ENCODE measurements around the gene ZNF101.

Gene ZNF101

DNA sequence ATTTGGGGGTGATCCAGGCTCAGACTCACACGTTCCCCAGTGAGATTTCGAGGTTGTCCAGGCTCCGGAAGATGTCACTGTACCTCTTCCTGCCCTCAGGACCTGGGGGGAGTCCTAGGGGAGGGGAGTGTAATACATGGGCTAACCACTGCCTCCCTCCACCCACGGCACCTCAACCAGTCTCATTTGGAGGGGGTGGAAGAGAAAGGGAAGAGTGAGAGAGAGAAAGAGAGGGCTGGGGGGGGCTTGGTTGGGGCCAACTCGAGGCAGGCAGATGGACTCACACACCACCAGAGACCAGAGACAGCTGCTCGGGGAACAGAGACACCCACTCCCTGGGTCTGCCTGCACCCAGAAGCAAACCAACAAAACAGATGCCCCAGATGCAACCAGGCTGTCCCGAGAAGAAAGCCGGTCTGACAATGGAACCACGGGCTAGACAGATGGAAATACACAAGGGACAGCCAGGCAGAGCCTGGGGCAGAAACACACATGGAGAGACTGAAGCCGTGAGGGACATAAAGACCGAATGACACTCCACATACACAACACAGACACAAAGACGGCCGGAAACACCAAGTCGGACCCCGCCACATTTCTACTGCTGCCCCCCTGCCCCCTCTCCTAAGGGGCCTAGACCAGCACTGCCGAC lies 26.0 kb upstream of the ZNF101 start:
- DNase-seq, result peak; percentile 75

- peak; percentile 94 for DNase-seq
These were observed 25.2 kb upstream of the ZNF101 start, which contains the start of gene GMIP for GRCh38 chr19:19643158-19644053. TSS of gene GMIP (minus strand) at chr19:19643657. CDS start at chr19:19643529, 128 bp downstream.

DNA sequence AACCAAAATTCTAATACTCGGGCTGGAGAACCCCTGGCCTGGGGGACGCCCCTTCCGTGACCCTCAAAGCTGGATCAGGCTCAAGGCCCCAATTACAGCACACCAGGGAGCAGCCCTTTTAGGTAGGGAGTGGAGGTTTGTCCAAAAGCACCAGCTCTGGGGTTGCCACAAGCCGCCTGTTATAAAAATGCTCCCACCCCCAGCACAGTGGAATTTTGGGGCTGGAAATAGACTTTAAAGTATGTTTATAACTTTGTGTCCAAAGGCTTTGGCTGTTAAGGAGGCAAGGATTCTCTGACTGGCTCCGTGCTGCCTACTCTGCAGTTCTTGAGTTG lies 24.6 kb upstream of the ZNF101 start:
- DNase-seq, result no peak

DNA sequence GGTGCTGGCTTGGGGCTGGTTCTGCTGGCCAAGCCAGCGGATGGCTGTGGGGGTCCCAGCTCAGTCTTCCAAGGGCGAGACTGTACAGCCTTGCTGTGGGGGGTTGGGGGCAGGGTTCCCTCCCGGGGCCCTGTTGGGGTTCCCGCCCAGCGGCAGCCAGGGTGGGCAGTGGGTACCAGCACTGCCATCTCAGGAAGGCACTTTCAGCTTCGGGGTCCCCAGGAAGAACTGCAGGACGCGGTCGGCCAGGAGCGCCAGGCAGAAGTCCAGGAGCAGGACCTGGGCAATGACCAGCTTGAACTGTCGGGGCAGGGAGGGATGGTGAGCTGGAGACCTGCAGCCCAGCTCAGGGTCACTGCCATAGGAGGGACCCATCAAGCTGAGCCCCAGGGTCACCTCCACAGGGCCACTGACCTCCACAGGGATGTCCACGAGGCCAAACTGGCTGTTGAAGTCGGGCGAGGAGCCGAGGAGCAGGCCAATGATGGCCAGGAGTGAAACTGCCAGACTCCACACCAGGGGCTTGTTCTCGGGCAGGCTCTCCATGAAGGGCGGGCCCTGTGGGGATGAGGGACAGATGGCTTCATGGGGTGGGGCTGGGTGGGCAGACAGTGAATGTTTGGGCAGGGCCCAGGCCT lies 23.3 kb upstream of the ZNF101 start:
- DNase-seq, result no peak

- DNase-seq, result no peak
These were observed 21.4 kb upstream of the ZNF101 start for GRCh38 chr19:19647037-19647835.

DNA sequence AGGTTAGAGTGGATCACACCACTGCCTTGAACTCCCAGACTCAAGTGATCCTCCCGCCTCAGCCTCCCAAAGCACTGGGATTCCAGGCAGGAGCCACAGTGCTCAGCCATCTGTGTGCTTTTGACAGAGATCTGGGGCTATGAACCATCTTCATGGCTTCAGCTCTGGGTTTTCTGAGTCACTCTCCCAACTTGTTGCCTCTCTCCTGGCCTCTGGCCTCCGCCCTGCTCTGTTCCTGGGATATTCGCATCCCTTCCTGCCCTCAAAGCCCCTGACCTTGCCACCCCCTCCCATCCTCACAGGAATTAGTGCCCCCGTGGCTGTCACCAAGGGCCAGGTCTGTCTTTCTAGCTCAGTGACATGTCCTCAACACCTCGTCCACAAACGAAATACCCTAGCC lies 19.5 kb upstream of the ZNF101 start:
- DNase-seq, result no peak

DNA sequence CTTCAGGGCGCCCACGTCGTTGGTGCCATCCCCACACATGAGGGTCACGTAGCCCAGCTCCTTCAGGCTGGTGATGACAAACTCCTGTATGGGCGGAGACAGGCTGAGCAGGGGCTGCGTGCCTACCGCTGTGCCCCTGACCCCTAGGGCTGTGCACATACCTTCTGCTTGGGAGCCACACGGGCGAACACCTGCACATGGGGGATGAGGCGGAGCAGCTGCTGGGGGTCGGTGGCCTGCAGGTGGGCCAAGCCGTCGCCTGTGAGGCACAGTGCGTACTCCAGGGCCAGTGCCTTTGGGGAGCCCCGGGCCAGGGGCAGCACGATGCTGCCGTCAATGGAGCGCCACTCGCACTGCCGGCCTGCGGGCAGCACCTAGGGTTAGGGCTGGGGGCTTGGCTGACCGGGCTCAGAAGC lies 19.1 kb upstream of the ZNF101 start:
- DNase-seq, result peak; percentile 18

DNA sequence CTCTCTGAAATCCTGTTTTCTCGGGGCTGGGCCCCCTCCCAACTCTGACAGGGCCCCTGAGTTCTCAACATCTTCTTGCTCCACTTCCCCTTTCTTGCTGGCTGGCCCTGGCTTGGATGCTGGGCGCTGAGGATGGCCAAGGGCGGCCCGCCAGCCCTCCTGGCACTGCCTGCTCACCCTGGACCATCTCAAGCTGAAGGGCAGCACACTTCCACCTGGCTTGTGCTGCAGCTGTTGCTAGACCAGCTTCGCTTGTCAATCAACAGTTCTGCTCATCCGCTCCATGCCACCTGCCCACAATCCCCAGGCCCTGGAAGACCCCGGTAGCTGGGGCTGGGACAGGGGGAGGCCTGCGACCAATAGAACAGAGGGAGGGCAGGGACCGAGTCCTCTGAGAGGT lies 18.3 kb upstream of the ZNF101 start:
- DNase-seq, result peak; percentile 17

- peak; percentile 15 for DNase-seq
These were observed 17.6 kb upstream of the ZNF101 start for GRCh38 chr19:19651076-19651475.

DNA sequence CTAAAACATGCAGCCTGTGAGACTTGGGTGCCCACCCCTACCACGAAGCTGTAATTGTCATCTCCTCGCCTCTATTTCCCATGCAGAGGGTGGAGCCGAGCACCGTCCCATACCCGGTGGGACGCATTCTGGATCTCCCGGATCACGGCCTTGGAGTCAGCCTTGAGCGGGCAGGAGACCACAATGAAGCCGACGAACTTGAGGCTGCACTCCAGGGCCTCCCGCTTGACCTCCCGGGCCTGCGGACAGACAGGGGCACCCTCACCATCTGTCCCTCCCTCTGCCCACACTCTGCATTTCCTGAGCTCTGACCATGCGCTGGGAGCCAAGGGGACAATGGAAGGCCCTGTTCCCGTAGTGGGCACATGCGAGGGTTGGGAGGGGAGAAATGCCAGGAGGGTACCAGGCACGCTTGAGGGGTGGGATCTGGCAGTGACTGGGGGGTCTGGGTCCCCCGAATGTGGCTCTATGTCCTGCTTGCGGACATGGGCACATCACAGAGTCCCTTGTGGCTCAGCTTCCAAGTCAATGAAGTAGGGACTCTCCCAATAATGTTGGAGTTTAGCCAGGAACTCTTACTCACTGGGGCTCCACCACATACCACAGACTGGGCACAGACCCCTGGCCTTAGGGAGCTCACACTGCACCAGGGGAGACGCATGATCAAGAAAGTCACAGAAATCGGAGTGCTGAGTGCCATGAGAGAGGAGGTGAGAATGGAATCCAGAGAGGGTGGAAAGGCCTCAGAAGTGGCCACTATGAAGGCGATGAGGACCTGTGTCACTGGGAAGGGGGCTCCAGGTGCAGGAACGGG lies 15.9 kb upstream of the ZNF101 start:
- DNase-seq, result peak; percentile 24

DNA sequence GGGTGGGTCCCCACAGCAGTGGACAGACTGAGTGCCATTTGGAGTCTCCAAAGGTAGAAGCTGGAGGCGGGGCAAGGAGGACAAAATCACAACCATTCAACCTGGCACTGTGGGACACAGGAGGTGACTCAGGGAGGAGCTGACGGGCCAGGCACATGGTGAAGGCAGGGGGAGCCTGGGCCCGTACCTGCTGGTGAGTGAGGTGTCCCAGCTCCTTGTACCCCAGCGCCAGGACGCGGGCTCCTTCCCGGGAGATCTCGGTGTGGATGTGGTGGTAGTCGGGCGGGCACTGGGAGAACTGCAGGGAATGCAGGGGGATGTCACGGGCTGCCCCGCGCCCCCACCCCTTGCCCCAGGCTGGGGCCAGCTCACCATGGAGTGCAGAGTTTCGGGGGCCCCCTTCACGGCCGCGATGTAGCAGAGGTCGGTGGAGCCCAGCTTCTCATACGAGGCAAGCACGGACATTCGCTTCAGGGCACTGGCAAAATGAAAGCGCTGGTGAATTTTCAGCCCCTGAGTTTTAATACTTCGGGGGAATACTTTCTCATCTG lies 15.0 kb upstream of the ZNF101 start:
- DNase-seq, result no peak

DNA sequence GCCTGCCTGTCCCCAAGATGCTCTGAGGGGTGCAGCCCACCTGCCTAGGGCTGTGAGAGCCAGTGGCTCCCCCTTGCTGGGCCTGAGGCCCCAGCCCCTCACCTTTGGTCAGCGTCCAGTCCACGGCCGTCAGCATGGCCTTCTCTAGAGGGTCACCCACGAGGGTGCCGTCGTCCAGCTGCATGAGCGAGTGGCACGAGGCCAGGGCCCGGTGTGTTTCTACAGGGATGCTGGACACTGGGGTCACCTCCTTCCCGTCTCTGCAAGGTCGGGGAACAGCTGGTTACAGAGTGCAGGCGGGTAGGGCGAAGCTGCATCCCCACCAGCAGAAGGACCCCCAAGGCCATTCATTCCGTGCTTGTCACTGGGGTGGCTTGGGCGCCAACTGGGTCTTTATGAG lies 14.2 kb upstream of the ZNF101 start:
- no peak for DNase-seq

DNA sequence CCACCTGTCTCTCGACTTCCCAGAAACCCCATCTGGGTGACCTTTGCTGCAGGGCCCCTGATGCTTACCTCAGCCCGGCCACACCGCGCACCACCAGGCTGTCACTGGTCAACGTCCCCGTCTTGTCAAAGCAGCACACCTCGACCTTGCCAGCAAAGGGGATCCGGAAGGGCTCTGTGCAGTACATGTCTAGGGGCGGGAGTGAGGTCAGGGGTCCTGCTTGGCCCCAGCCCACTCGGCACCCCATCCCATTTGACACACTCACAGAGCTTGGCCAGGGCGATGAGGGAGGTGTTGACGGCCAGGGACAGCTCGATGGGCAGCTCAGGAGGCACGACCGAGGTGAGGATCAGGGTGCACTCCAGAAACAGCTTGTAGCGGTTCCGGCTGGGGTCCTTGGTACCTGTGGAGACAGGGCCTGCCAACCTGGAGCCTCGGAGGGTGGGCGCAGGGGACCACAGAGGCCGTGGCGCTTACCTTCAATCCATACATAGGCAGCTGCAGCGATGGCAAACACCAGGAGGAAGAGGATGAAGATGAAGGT lies 13.5 kb upstream of the ZNF101 start:
- DNase-seq, result peak; percentile 18

DNA sequence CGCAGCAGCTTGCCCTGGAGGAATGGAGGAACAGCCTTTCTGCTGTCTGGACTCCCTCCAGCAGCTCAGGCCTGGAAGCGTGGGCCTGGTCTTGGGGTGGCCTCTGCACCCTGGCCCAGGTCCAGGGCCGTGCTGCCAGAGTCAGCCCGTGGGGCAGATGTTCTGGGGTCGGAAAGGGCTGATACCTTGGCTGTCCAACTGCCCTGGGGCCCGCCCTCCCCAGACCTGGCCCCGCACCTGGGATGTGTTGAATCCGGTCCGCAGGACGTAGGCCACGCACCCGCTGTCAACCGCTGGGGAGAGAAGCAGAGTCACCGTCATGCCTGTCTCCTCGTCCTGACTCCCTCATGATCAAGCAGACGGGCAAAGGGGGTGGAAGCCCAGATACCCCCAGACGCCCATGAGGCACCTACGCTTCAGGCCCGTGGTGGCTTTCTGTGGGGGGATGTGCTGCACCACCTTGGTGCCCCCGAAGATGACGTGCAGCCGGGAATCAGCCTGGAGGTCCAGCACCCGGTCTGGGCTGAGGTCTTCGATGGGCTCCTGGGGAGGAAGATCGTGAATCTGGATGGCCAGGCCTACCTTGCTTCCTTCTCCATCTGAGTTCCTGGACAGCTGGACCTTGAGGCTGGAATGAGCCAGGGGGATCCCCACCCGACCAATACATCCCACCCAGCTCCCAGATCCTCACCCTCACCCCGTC lies 12.8 kb upstream of the ZNF101 start:
- peak; percentile 8 for DNase-seq

DNA sequence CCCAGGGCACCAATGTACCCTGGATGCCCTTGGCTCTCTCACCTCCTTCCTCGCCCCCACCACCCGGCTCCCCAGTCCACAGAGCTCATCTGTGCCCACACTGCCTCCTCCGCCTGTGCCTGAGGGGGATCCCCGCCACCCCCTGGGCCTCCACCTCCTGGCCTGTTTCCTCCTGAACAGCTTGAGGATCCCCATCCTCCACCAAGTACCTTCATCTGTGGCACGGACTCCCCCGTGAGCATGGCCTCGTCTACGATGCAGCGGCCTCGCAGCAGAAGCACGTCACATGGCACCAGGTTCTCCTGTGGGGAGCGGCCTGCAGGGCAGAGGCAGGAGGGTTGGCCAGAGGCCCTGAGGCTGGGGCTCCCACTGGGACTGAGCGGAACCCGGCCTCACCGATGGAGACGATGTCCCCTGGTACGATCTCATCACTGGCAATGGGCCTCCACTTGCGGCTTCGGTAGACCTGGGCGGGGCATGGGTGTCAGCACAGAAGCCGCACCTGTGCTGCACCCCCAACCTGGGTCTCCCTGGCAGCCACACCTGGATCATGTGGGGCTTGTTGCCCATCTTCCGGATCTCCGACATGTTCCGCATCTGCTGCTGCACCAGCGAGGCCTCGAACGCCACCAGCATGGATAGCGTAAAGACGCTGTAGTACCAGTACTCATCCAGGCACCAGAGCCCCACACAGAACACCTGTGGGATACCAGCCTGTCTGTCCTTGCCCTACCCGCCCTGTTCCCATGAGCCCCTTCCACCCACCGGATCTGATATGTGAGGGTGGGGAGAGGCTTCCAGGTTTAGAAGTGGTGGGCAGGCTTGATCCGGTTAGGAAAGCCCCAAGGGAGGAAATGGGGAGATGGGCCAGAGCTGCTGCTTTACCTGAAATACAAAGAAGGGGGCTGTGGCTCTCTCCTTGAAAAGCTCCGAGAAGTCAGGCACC lies 11.9 kb upstream of the ZNF101 start:
- DNase-seq, result peak; percentile 8

GRCh38 chr19:19657397-19657783 lies 11.2 kb upstream of the ZNF101 start:
- DNase-seq, result peak; percentile 7

DNA sequence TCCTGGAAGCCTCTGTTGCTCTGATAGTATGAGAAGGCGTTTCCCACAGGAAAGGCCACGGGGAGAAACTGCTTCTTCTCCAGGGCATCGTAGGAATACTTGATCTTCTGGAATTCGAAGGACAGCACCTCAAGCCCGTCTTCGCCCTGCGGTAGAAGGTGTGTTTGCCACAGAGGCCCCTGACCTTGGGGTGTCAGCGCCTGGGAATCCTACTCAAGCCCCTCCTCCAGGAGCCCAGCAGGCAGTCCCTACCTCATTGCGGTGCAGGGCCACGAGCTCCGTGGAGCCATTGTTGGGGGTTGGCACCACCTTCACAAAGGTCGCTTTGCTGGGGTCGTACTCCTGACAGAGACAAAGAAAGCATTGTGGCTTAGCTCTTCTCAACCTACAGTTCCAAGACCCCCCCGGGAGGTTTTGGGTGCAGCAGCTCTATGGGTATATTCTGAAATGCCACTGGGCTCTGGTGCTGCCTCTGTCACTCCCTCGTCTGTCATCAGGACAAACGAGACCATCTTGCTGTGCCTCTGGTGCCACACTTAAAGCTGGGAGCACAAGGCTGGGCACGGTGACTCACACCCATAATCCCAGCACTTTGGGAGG lies 8.9 kb upstream of the ZNF101 start:
- peak; percentile 4 for DNase-seq

GRCh38 chr19:19661141-19661674 lies 7.4 kb upstream of the ZNF101 start:
- no peak for DNase-seq

- no peak for DNase-seq
These were observed 6.9 kb upstream of the ZNF101 start for GRCh38 chr19:19661675-19662251.
